T-cell (primary cell): Measurements from ENCODE around the gene CCDC61. TPM values are rescaled to one million over a fixed set of nuclear protein-coding genes. Genes with fewer than 3 reads are reported as not detected.

Source experiments
- ATAC-seq, 4 experiments: fragments of 200-7000 bp in 3 of 4; fragments of 150-1000 bp in 1 of 4; cut with Tn5 transposase; replicated peaks in 1 of 4; 1 replicate in 3 of 4; 2 replicates in 1 of 4; pipeline ENCODE4 v1.10.0; 2021; ENCODE audit warnings: moderate library complexity in 3 of 4, mild to moderate bottlenecking in 2 of 4, moderate number of reproducible peaks in 1 of 4
- CTCF ChIA-PET, 2 donors: fragments of 300-600 bp; sonication (Branson Sonifier 250); formaldehyde crosslinking; loops; one replicate each; lab custom pipeline; 2022; ENCODE audit warnings: antibody characterized with exemption in 2 of 2; lab: Charles Lee
- POLR2A ChIA-PET, 2 donors: fragments of 300-600 bp; sonication (Branson Sonifier 250); formaldehyde crosslinking; loops; one replicate each; lab custom pipeline; 2022; ENCODE audit warnings: antibody characterized with exemption in 2 of 2; lab: Charles Lee
- DNase-seq, 35 experiments: peaks; one replicate each; pipeline versions ENCODE4 v3.0.0 to v3.0.0-alpha.2; 2013 to 2023
- H3K27ac ChIP-seq: one replicate; pipeline ENCODE4 v1.5.1; 2013; ENCODE audit warnings: low read length
- H3K27me3 ChIP-seq, 2 experiments: replicated peaks in 1 of 2; 1 replicate in 1 of 2; 2 replicates in 1 of 2; pipeline versions ENCODE4 v1.6.1 to v1.7.0; 2013; ENCODE audit warnings: low read length in 1 of 2, mixed read lengths in 1 of 2; ENCODE audit not compliant: control insufficient read depth in 2 of 2, insufficient read depth in 2 of 2; ENCODE audit errors: extremely low read depth in 1 of 2
- H3K36me3 ChIP-seq, 2 donors: 1 replicate in 1 of 2; 2 replicates in 1 of 2; pipeline versions ENCODE4 v1.6.1 to v1.7.0; 2013; ENCODE audit warnings: low read length in 1 of 2; ENCODE audit not compliant: control insufficient read depth in 2 of 2, insufficient read depth in 1 of 2; ENCODE audit errors: extremely low read depth in 1 of 2
- H3K4me1 ChIP-seq, 2 experiments: 1 replicate in 1 of 2; 2 replicates in 1 of 2; pipeline versions ENCODE4 v1.6.1 to v1.7.0; 2013; ENCODE audit warnings: low read length in 2 of 2, mixed read lengths in 1 of 2; ENCODE audit not compliant: insufficient read depth in 2 of 2, control insufficient read depth in 1 of 2; ENCODE audit errors: extremely low read depth in 1 of 2
- H3K4me3 ChIP-seq, 2 donors: 1 replicate in 1 of 2; 2 replicates in 1 of 2; pipeline versions ENCODE4 v1.5.1 to v1.7.0; 2013; ENCODE audit warnings: mild to moderate bottlenecking in 2 of 2, low read length in 1 of 2, moderate library complexity in 1 of 2; ENCODE audit not compliant: control insufficient read depth in 1 of 2; ENCODE audit errors: extremely low read depth in 1 of 2
- H3K9me3 ChIP-seq: 2 replicates; pipeline ENCODE4 v1.7.0; 2013
- H3K27ac Mint-ChIP-seq, 2 donors: one replicate each; pipeline ENCODE4 v1.8.0; 2020 to 2021; ENCODE audit warnings: mild to moderate bottlenecking in 2 of 2, mixed read lengths in 2 of 2
- H3K27me3 Mint-ChIP-seq, 2 donors: one replicate each; pipeline ENCODE4 v1.8.0; 2021 to 2022; ENCODE audit warnings: mixed read lengths in 2 of 2
- H3K36me3 Mint-ChIP-seq: one replicate; pipeline ENCODE4 v1.8.0; 2021; ENCODE audit warnings: mixed read lengths
- H3K4me1 Mint-ChIP-seq, 3 donors: one replicate each; pipeline ENCODE4 v1.8.0; 2020 to 2022; ENCODE audit warnings: mixed read lengths in 3 of 3, mild to moderate bottlenecking in 1 of 3
- H3K4me3 Mint-ChIP-seq, 3 donors: one replicate each; pipeline ENCODE4 v1.8.0; 2020 to 2022; ENCODE audit warnings: mild to moderate bottlenecking in 3 of 3, mixed read lengths in 3 of 3, moderate library complexity in 3 of 3
- H3K9me3 Mint-ChIP-seq, 3 donors: one replicate each; pipeline ENCODE4 v1.8.0; 2020 to 2022; ENCODE audit warnings: mixed read lengths in 3 of 3
- WGBS: methylation state at CpG from one replicate; pipeline ENCODE4 v1.1.5; 2013; ENCODE audit warnings: missing lambda C conversion rate; ENCODE audit not compliant: insufficient coverage; 5-methylcytosine and 5-hydroxymethylcytosine counted together
- total RNA-seq, 35 experiments: library from RNA in 6 of 35; stranded (reverse) in 6 of 35; fragments of 120-200 nt in 1 of 35; gene quantifications; one replicate each; pipeline versions ENCODE4 v1.2.1 to v1.2.4 and lab custom pipeline; 2013 to 2026

Gene CCDC61
- total RNA-seq, 5 donors from 2014 or later (not counting 1 experiment from before 2014, with no cell fraction given), result 18.3 to 42.9 (median 39.4) TPM

GRCh38 chr19:46031781-46032596, 36.7 kb downstream of the CCDC61 start:
- DNase-seq, result no peak
- no peaks in the 10 kb centered on the region for H3K36me3 ChIP-seq
- H3K9me3 ChIP-seq, result no peaks in the 10 kb centered on the region
- Mint-ChIP-seq H3K9me3 (no peaks in the 10 kb centered on the region), H3K4me1 (peaks cover 3 to 5% (median 4%) of the 10 kb centered on the region in 3 donors), H3K27ac (no peak overlapping the region), H3K27me3 (peaks cover 17 to 23% of the 10 kb centered on the region in 2 donors), H3K36me3 (no peaks in the 10 kb centered on the region), H3K4me3 (no peak overlapping the region)
- no peak overlapping the region for H3K27ac ChIP-seq
- 84% methylated on average over 5 of the region's 5 CpGs for whole genome bisulfite sequencing
- peaks cover 0 to 5% of the 10 kb centered on the region in 2 experiments for H3K4me1 ChIP-seq
- ChIA-PET POLR2A (no interaction called here), CTCF (interaction anchor here in 1 of 2 donors (1.0 kb wide), 1 partner anchor 131 kb away, joined by 3 read pairs; no protein-coding TSS in a partner anchor)
- H3K27me3 ChIP-seq, result peaks cover 0 to 40% of the 10 kb centered on the region in 2 experiments
- H3K4me3 ChIP-seq, result no peak overlapping the region
- ATAC-seq, result no peak

- ATAC-seq, result no peak
- H3K9me3 Mint-ChIP-seq, result no peaks in the 10 kb centered on the region
- 77% methylated on average over 3 of the region's 3 CpGs for WGBS
- peaks cover 18 to 26% of the 10 kb centered on the region in 2 donors for H3K27me3 Mint-ChIP-seq
- H3K4me3 Mint-ChIP-seq, result no peak overlapping the region
- H3K36me3 Mint-ChIP-seq, result no peaks in the 10 kb centered on the region
- DNase-seq, result no peak
- H3K27ac ChIP-seq, result no peak overlapping the region
- ChIA-PET POLR2A (no interaction called here), CTCF (interaction anchor here (0.5 to 1.2 kb wide), 6 partner anchors 10 to 232 kb away, joined by 3 to 7 read pairs (median 4); no protein-coding TSS in a partner anchor)
- H3K4me3 ChIP-seq, result no peak overlapping the region
- peaks cover 0 to 5% of the 10 kb centered on the region in 2 experiments for H3K4me1 ChIP-seq
- peaks cover 0 to 42% of the 10 kb centered on the region in 2 experiments for H3K27me3 ChIP-seq
- H3K4me1 Mint-ChIP-seq, result peaks cover 3 to 5% (median 4%) of the 10 kb centered on the region in 3 donors
- H3K9me3 ChIP-seq, result no peaks in the 10 kb centered on the region
- H3K36me3 ChIP-seq, result no peaks in the 10 kb centered on the region
- no peak overlapping the region for H3K27ac Mint-ChIP-seq
These were observed 37.3 kb downstream of the CCDC61 start for GRCh38 chr19:46032597-46033025.

GRCh38 chr19:46033401-46033800, 38.1 kb downstream of the CCDC61 start:
- Histone ChIP-seq H3K27ac (no peak overlapping the region), H3K27me3 (peaks cover 0 to 37% of the 10 kb centered on the region in 2 experiments), H3K9me3 (no peaks in the 10 kb centered on the region), H3K36me3 (no peaks in the 10 kb centered on the region), H3K4me1 (peaks cover 0 to 5% of the 10 kb centered on the region in 2 experiments), H3K4me3 (no peak overlapping the region)
- Mint-ChIP-seq H3K27ac (no peak overlapping the region), H3K4me3 (no peak overlapping the region), H3K9me3 (no peaks in the 10 kb centered on the region), H3K27me3 (peaks cover 18 to 26% of the 10 kb centered on the region in 2 donors), H3K36me3 (no peaks in the 10 kb centered on the region), H3K4me1 (peaks cover 3 to 5% (median 4%) of the 10 kb centered on the region in 3 donors)
- WGBS, result 77% methylated on average over 11 of the region's 11 CpGs
- ATAC-seq (no peak), DNase-seq (no peak)
- CTCF ChIA-PET, result interaction anchor here (0.6 to 1.2 kb wide), 5 partner anchors 9 to 231 kb away, joined by 3 to 7 read pairs (median 4); no protein-coding TSS in a partner anchor
- POLR2A ChIA-PET, result no interaction called here

GRCh38 chr19:46035546-46035945, 40.3 kb downstream of the CCDC61 start:
- POLR2A ChIA-PET, result no interaction called here

GRCh38 chr19:46035986-46036743, 40.9 kb downstream of the CCDC61 start:
- H3K27me3 ChIP-seq, result peaks cover 0 to 40% of the 10 kb centered on the region in 2 experiments
- DNase-seq, result no peak
- ChIA-PET CTCF (no interaction called here), POLR2A (no interaction called here)
- Mint-ChIP-seq H3K9me3 (no peaks in the 10 kb centered on the region), H3K27ac (no peak overlapping the region), H3K4me1 (no peaks in the 10 kb centered on the region), H3K27me3 (peaks cover 21 to 37% of the 10 kb centered on the region in 2 donors), H3K36me3 (peaks cover 3% of the 10 kb centered on the region), H3K4me3 (no peak overlapping the region)
- no peak for ATAC-seq
- H3K27ac ChIP-seq, result no peak overlapping the region
- H3K4me3 ChIP-seq, result no peak overlapping the region
- 79% methylated on average over 13 of the region's 13 CpGs for WGBS
- no peaks in the 10 kb centered on the region for H3K9me3 ChIP-seq
- no peaks in the 10 kb centered on the region for H3K4me1 ChIP-seq
- H3K36me3 ChIP-seq, result no peaks in the 10 kb centered on the region

More at GRCh38 chr19:46035546-46035945, 40.3 kb downstream of the CCDC61 start:
- no peak overlapping the region for H3K4me3 Mint-ChIP-seq
- DNase-seq (no peak), ATAC-seq (no peak)
- Histone ChIP-seq H3K36me3 (no peaks in the 10 kb centered on the region), H3K4me3 (no peak overlapping the region), H3K27me3 (peaks cover 0 to 34% of the 10 kb centered on the region in 2 experiments), H3K4me1 (no peaks in the 10 kb centered on the region), H3K27ac (no peak overlapping the region), H3K9me3 (no peaks in the 10 kb centered on the region)
- H3K9me3 Mint-ChIP-seq, result no peaks in the 10 kb centered on the region
- no peaks in the 10 kb centered on the region for H3K4me1 Mint-ChIP-seq
- H3K36me3 Mint-ChIP-seq, result peaks cover 3% of the 10 kb centered on the region
- CTCF ChIA-PET, result no interaction called here
- peaks cover 17 to 31% of the 10 kb centered on the region in 2 donors for H3K27me3 Mint-ChIP-seq
- 84% methylated on average over 3 of the region's 6 CpGs for WGBS
- H3K27ac Mint-ChIP-seq, result no peak overlapping the region

- WGBS, result 59% methylated on average over 3 of the region's 3 CpGs
- H3K9me3 ChIP-seq, result no peaks in the 10 kb centered on the region
- POLR2A ChIA-PET, result no interaction called here
- peaks cover 3% of the 10 kb centered on the region for H3K36me3 Mint-ChIP-seq
- ATAC-seq (no peak), DNase-seq (no peak)
- H3K4me1 Mint-ChIP-seq, result no peaks in the 10 kb centered on the region
- no peaks in the 10 kb centered on the region for H3K36me3 ChIP-seq
- no peak overlapping the region for H3K27ac Mint-ChIP-seq
- no peaks in the 10 kb centered on the region for H3K9me3 Mint-ChIP-seq
- H3K4me1 ChIP-seq, result no peaks in the 10 kb centered on the region
- H3K27me3 Mint-ChIP-seq, result peaks cover 23 to 41% of the 10 kb centered on the region in 2 donors
- H3K4me3 ChIP-seq, result no peak overlapping the region
- H3K27ac ChIP-seq, result no peak overlapping the region
- no peak overlapping the region for H3K4me3 Mint-ChIP-seq
- CTCF ChIA-PET, result no interaction called here
- peaks cover 3 to 42% of the 10 kb centered on the region in 2 experiments for H3K27me3 ChIP-seq
These were observed 41.5 kb downstream of the CCDC61 start for GRCh38 chr19:46036744-46037128.
